Osteocyte (in vitro differentiated cells): ENCODE measurements around the gene RRAD. TPM values are rescaled to one million over a fixed set of nuclear protein-coding genes. Genes with fewer than 3 reads are reported as not detected.
"Not testable (repeated sequence)": the region's sequence is repeated elsewhere in the genome, so short reads cannot be mapped to it uniquely, and the experiment has no call there.

ENCODE experiments used
- DNase-seq: peaks from one replicate; pipeline ENCODE4 v3.0.0; 2021; ENCODE audit warnings: mixed read lengths; ENCODE audit not compliant: unreplicated experiment; ENCODE audit errors: extremely low spot score
- H3K27ac Mint-ChIP-seq: one replicate; pipeline ENCODE4 v1.8.0; 2021; ENCODE audit warnings: mild to moderate bottlenecking, mixed read lengths; ENCODE audit not compliant: unreplicated experiment
- H3K27me3 Mint-ChIP-seq: one replicate; pipeline ENCODE4 v1.8.0; 2021; ENCODE audit warnings: mixed read lengths; ENCODE audit not compliant: unreplicated experiment
- H3K36me3 Mint-ChIP-seq: one replicate; pipeline ENCODE4 v1.8.0; 2021; ENCODE audit warnings: mixed read lengths; ENCODE audit not compliant: unreplicated experiment
- H3K4me1 Mint-ChIP-seq: one replicate; pipeline ENCODE4 v1.8.0; 2021; ENCODE audit warnings: mixed read lengths; ENCODE audit not compliant: unreplicated experiment
- H3K4me3 Mint-ChIP-seq: one replicate; pipeline ENCODE4 v1.8.0; 2021; ENCODE audit warnings: mild to moderate bottlenecking, moderate library complexity, mixed read lengths; ENCODE audit not compliant: unreplicated experiment
- H3K9me3 Mint-ChIP-seq: one replicate; pipeline ENCODE4 v1.8.0; 2021; ENCODE audit warnings: mixed read lengths; ENCODE audit not compliant: unreplicated experiment
- total RNA-seq: library from RNA; stranded (reverse); gene quantifications from 2 replicates; pipeline ENCODE4 v1.2.1, GENCODE V29; 2021
- TF ChIP-seq, protein P1 (sequence below): fragments of 200-600 bp; sonication (generic); IDR thresholded peaks from 2 replicates; pipeline ENCODE4 v1.5.0; 2021; ENCODE audit warnings: antibody characterized with exemption, mild to moderate bottlenecking, moderate library complexity

Gene RRAD
- total RNA-seq, 1 donor from 2014 or later, result 0.89 TPM

DNA sequence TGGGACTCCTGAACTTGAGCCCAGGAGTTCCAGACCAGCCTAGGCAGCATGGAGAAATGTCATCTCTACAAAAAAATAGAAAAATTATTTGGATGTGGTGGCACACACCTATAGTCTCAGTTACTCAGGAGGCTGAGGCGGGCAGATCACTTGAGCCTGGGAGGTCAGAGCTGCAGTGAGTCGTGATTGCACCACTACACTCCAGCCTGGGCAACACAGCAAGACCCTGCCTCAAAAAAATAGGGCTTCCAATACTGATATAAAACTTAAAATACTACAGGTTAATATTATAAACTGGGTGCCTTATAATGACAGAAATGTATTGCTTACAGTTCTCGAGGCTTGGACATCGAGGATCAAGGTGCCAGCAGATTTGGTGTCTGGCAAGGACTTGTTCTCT, 20.6 kb upstream of the RRAD start:
- DNase-seq, result no peak
- no peaks in the 10 kb centered on the region for H3K9me3 Mint-ChIP-seq
- H3K4me3 Mint-ChIP-seq, result no peak overlapping the region
- no peaks in the 10 kb centered on the region for H3K4me1 Mint-ChIP-seq
- TF ChIP-seq, protein P1, sequence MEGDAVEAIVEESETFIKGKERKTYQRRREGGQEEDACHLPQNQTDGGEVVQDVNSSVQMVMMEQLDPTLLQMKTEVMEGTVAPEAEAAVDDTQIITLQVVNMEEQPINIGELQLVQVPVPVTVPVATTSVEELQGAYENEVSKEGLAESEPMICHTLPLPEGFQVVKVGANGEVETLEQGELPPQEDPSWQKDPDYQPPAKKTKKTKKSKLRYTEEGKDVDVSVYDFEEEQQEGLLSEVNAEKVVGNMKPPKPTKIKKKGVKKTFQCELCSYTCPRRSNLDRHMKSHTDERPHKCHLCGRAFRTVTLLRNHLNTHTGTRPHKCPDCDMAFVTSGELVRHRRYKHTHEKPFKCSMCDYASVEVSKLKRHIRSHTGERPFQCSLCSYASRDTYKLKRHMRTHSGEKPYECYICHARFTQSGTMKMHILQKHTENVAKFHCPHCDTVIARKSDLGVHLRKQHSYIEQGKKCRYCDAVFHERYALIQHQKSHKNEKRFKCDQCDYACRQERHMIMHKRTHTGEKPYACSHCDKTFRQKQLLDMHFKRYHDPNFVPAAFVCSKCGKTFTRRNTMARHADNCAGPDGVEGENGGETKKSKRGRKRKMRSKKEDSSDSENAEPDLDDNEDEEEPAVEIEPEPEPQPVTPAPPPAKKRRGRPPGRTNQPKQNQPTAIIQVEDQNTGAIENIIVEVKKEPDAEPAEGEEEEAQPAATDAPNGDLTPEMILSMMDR, result no peak
- no peak overlapping the region for H3K27ac Mint-ChIP-seq
- H3K27me3 Mint-ChIP-seq, result peaks cover 7% of the 10 kb centered on the region
- H3K36me3 Mint-ChIP-seq, result peaks cover 15% of the 10 kb centered on the region

DNA sequence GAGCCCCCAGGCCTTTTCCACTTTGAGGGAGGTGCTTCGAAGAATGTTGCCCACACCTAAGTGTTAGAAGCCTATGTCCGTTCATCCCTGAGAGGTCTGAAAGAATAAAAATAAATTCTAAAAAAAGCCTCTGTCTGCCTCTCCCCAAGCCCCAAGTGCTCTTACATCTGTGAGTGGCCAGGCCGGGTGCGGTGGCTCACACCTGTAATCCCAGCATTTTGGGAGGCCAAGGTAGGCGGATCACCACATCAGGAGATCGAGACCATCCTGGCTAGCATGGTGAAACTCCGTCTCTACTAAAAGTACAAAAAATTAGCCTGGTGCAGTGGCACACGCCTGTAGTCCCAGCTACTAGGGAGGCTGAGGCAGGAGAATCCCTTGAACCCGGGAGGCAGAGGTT, 19.6 kb upstream of the RRAD start:
- not testable (repeated sequence) for H3K9me3 Mint-ChIP-seq, H3K27ac Mint-ChIP-seq, H3K4me3 Mint-ChIP-seq, DNase-seq, H3K27me3 Mint-ChIP-seq, H3K4me1 Mint-ChIP-seq
- peaks cover 15% of the 10 kb centered on the region for H3K36me3 Mint-ChIP-seq

DNA sequence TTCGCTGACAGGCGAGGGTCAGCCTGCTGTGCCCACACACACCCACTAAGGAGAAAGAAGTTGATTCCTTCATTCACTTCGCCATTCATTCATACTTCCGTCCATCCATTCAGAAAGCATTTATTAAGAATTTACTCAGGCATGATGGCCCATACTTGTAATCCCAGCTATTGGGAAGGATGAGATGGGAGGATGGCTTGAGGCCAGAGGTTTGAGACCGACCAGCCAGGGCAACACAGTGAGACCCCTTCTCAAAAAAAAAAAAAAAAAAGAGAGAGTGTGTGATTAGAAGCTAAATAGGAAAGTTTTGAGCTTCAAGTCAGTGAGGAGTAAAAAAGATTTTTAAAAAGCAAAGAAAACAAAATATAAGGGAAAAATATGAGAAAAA, 18.7 kb upstream of the RRAD start:
- Mint-ChIP-seq H3K4me1 (no peaks in the 10 kb centered on the region), H3K9me3 (no peaks in the 10 kb centered on the region), H3K27ac (peak overlapping the region; percentile 10), H3K27me3 (no peaks in the 10 kb centered on the region), H3K4me3 (no peak overlapping the region), H3K36me3 (peaks cover 15% of the 10 kb centered on the region)
- no peak for DNase-seq
- TF ChIP-seq, protein P1, result no peak

DNA sequence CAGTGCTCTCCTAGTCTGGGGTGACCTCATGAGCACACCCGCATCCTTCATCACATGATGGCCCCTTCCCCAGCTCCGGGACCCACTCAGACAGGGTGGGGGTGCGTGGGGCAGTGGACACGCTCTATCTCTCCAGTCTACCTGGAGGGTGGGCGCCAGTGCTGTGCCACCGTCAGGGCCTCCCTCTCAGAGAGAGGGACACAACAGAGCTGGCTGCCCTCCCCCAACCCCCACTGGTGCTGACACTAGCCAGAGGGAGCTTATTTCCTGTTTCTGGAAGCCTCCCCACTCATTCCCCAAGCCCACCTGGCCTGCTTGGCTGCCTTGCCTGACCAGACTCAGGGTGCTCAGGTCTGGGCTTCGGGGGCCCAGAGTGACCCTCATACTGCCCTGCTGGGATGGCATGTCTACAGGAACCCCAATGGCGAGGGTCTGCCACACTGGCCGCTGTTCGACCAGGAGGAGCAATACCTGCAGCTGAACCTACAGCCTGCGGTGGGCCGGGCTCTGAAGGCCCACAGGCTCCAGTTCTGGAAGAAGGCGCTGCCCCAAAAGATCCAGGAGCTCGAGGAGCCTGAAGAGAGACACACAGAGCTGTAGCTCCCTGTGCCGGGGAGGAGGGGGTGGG, 18.2 kb upstream of the RRAD start:
- Mint-ChIP-seq H3K9me3 (no peaks in the 10 kb centered on the region), H3K36me3 (peaks cover 15% of the 10 kb centered on the region), H3K27ac (no peak overlapping the region), H3K27me3 (no peaks in the 10 kb centered on the region), H3K4me1 (no peaks in the 10 kb centered on the region), H3K4me3 (no peak overlapping the region)
- TF ChIP-seq, protein P1, result no peak
- DNase-seq, result no peak

DNA sequence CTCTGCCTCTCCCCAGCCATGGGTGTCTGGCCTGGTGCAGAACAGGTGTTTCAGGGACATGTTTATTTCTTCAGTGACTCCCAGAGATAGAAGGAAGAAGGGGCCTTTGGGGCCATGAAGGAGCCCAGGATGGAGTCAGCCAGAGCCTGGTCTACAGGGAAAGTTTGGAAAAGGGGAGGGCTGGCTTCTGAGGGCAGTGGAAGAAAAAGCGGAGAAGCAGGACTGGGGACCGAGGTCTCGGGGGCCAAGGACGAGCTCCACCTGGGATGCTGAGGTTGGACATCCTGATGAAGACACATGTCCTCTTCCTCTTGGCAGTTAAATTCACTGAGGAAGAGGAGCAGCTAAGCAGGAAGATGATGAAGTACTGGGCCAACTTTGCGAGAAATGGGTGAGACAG, 17.6 kb upstream of the RRAD start:
- no peaks in the 10 kb centered on the region for H3K4me1 Mint-ChIP-seq
- no peak overlapping the region for H3K4me3 Mint-ChIP-seq
- DNase-seq, result no peak
- H3K9me3 Mint-ChIP-seq, result no peaks in the 10 kb centered on the region
- H3K36me3 Mint-ChIP-seq, result peaks cover 15% of the 10 kb centered on the region
- H3K27ac Mint-ChIP-seq, result no peak overlapping the region
- TF ChIP-seq, protein P1, result no peak
- no peaks in the 10 kb centered on the region for H3K27me3 Mint-ChIP-seq

DNA sequence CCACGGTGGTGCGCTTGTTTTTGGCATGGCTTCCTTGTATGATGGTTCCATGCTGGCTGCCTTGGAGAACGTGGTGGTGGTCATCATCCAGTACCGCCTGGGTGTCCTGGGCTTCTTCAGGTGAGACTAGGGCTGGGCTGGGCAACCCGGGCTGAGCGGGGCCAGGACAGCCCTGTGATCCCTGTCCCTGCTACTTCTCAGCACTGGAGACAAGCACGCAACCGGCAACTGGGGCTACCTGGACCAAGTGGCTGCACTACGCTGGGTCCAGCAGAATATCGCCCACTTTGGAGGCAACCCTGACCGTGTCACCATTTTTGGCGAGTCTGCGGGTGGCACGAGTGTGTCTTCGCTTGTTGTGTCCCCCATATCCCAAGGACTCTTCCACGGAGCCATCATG, 14.9 kb upstream of the RRAD start:
- no peaks in the 10 kb centered on the region for H3K27me3 Mint-ChIP-seq
- peaks cover 17% of the 10 kb centered on the region for H3K36me3 Mint-ChIP-seq
- H3K4me1 Mint-ChIP-seq, result peaks cover 19% of the 10 kb centered on the region
- DNase-seq, result no peak
- H3K4me3 Mint-ChIP-seq, result no peak overlapping the region
- H3K9me3 Mint-ChIP-seq, result no peaks in the 10 kb centered on the region
- TF ChIP-seq, protein P1, result no peak
- no peak overlapping the region for H3K27ac Mint-ChIP-seq
